Neural progenitor cell (in vitro differentiated cells): ENCODE data around the gene ALDH9A1. TPM values are rescaled to one million over a fixed set of nuclear protein-coding genes. Genes with fewer than 3 reads are reported as not detected.
"Not testable (repeated sequence)": the region's sequence is repeated elsewhere in the genome, so short reads cannot be mapped to it uniquely, and the experiment has no call there.

Source experiments
- DNase-seq: peaks from one replicate; pipeline ENCODE4 v3.0.0-alpha.2; 2016; ENCODE audit warnings: low spot score
- H2AFZ ChIP-seq: fragments of 200-600 bp; sonication (generic); replicated peaks from 2 replicates; pipeline ENCODE4 v1.6.1; 2016; ENCODE audit warnings: antibody characterized with exemption
- H3F3A ChIP-seq: fragments of 200-600 bp; sonication (generic); 2 replicates; pipeline ENCODE4 v1.6.1; 2016; ENCODE audit warnings: antibody characterized with exemption, low read depth
- H3K27ac ChIP-seq: fragments of 200-600 bp; sonication (generic); 2 replicates; pipeline ENCODE4 v1.5.1; 2016; ENCODE audit warnings: mild to moderate bottlenecking
- H3K27me3 ChIP-seq: fragments of 200-600 bp; sonication (generic); 2 replicates; pipeline ENCODE4 v1.6.1; 2016; ENCODE audit warnings: mild to moderate bottlenecking, moderate library complexity
- H3K36me3 ChIP-seq: fragments of 200-600 bp; sonication (generic); 2 replicates; pipeline ENCODE4 v1.5.1; 2016
- H3K4me1 ChIP-seq: fragments of 200-600 bp; sonication (generic); 2 replicates; pipeline ENCODE4 v1.6.1; 2016; ENCODE audit warnings: mixed run types
- H3K4me2 ChIP-seq: fragments of 200-600 bp; sonication (generic); 2 replicates; pipeline ENCODE4 v1.6.1; 2016
- H3K4me3 ChIP-seq: fragments of 200-600 bp; sonication (generic); 2 replicates; pipeline ENCODE4 v1.5.1; 2016
- H3K79me2 ChIP-seq: fragments of 200-600 bp; sonication (generic); 2 replicates; pipeline ENCODE4 v1.6.1; 2016; ENCODE audit warnings: low read depth
- H3K9ac ChIP-seq: fragments of 200-600 bp; sonication (generic); 2 replicates; pipeline ENCODE4 v1.6.1; 2016
- H3K9me3 ChIP-seq: fragments of 200-600 bp; sonication (generic); 2 replicates; pipeline ENCODE4 v1.5.1; 2016; ENCODE audit warnings: low read depth
- H4K20me1 ChIP-seq: fragments of 200-600 bp; sonication (generic); 2 replicates; pipeline ENCODE4 v1.6.1; 2016; ENCODE audit warnings: low read depth
- H3K27ac Mint-ChIP-seq: 3 replicates; pipeline ENCODE4 v1.8.0; 2021; ENCODE audit warnings: mixed read lengths
- H3K27me3 Mint-ChIP-seq: 2 replicates; pipeline ENCODE4 v1.8.0; 2022; ENCODE audit warnings: low read depth, mild to moderate bottlenecking, inconsistent platforms, moderate library complexity, mixed read lengths; ENCODE audit not compliant: insufficient read depth
- H3K36me3 Mint-ChIP-seq: 3 replicates; pipeline ENCODE4 v1.8.0; 2021; ENCODE audit warnings: mixed read lengths
- H3K4me1 Mint-ChIP-seq: 3 replicates; pipeline ENCODE4 v1.8.0; 2021; ENCODE audit warnings: mixed read lengths
- H3K4me3 Mint-ChIP-seq: 3 replicates; pipeline ENCODE4 v1.8.0; 2021; ENCODE audit warnings: mild to moderate bottlenecking, moderate library complexity, mixed read lengths
- H3K9me3 Mint-ChIP-seq: 3 replicates; pipeline ENCODE4 v1.8.0; 2020; ENCODE audit warnings: mixed read lengths
- CTCF ChIP-seq: fragments of 200-600 bp; sonication (generic); IDR thresholded peaks from 2 replicates; pipeline ENCODE4 v1.5.1; 2017; ENCODE audit warnings: antibody characterized with exemption, mild to moderate bottlenecking
- EZH2 ChIP-seq: fragments of 200-600 bp; sonication (generic); IDR thresholded peaks from 2 replicates; pipeline ENCODE4 v1.6.1; 2017; ENCODE audit warnings: antibody characterized with exemption, mild to moderate bottlenecking, moderate library complexity
- EZH2phosphoT487 ChIP-seq: fragments of 200-600 bp; sonication (generic); IDR thresholded peaks from 2 replicates; pipeline ENCODE4 v1.6.1; 2017; ENCODE audit warnings: antibody characterized with exemption
- total RNA-seq: library from RNA; depleted of rRNA; stranded (reverse); fragments of >200 nt; gene quantifications from 2 replicates; pipeline ENCODE4 v1.2.3, GENCODE V29; 2015; ENCODE audit warnings: low replicate concordance

Gene ALDH9A1
- 82.3 and 87.2 TPM in 2 replicates for total RNA-seq

GRCh38 chr1:165697881-165698760, at the start of gene ALDH9A1:
Gene ALDH9A1, minus strand, starts transcription at chr1:165698562. Its CDS starts 4 bp downstream, at chr1:165698558.
- peaks cover 7% of the 10 kb centered on the region for H3K36me3 Mint-ChIP-seq
- H3K27ac Mint-ChIP-seq, result peak within 1 kb of the TSS; percentile 96
- Histone ChIP-seq H3K27ac (peak within 1 kb of the TSS; percentile 90), H3K9ac (peak within 1 kb of the TSS; percentile 64), H3K4me2 (peak within 1 kb of the TSS; percentile 95), H3K4me1 (peaks cover 10% of the 10 kb centered on the region), H3K4me3 (peak within 1 kb of the TSS; percentile 85), H2AFZ (peak within 1 kb of the TSS; percentile 99), H3F3A (peaks cover 20% of the 10 kb centered on the region), H4K20me1 (no peaks in the 10 kb centered on the region), H3K9me3 (no peaks in the 10 kb centered on the region), H3K36me3 (no peaks in the 10 kb centered on the region), H3K27me3 (no peaks in the 10 kb centered on the region), H3K79me2 (peaks cover 44% of the 10 kb centered on the region)
- H3K9me3 Mint-ChIP-seq, result peaks cover 2% of the 10 kb centered on the region
- H3K4me3 Mint-ChIP-seq, result peak within 1 kb of the TSS; percentile 98
- peak; percentile 92 for DNase-seq
- peaks cover 11% of the 10 kb centered on the region for H3K4me1 Mint-ChIP-seq
- no peak for TF ChIP-seq EZH2phosphoT487
- TF ChIP-seq EZH2, result no peak
- peak; percentile 48 for TF ChIP-seq CTCF
- H3K27me3 Mint-ChIP-seq, result no peaks in the 10 kb centered on the region

- H3K36me3 ChIP-seq, result no peaks in the 10 kb centered on the region
- no peaks in the 10 kb centered on the region for H3K4me1 Mint-ChIP-seq
- H3F3A ChIP-seq, result no peaks in the 10 kb centered on the region
- H3K27ac ChIP-seq, result no peak overlapping the region
- peaks cover 6% of the 10 kb centered on the region for H3K36me3 Mint-ChIP-seq
- no peaks in the 10 kb centered on the region for H3K27me3 ChIP-seq
- H3K9me3 Mint-ChIP-seq, result no peaks in the 10 kb centered on the region
- H3K9me3 ChIP-seq, result no peaks in the 10 kb centered on the region
- TF ChIP-seq EZH2, result no peak
- no peak for DNase-seq
- no peak overlapping the region for H2AFZ ChIP-seq
- no peak overlapping the region for H3K4me3 Mint-ChIP-seq
- H3K4me1 ChIP-seq, result no peaks in the 10 kb centered on the region
- H3K79me2 ChIP-seq, result no peaks in the 10 kb centered on the region
- H3K27ac Mint-ChIP-seq, result no peak overlapping the region
- no peaks in the 10 kb centered on the region for H3K27me3 Mint-ChIP-seq
- no peak overlapping the region for H3K4me3 ChIP-seq
- no peak overlapping the region for H3K4me2 ChIP-seq
- H4K20me1 ChIP-seq, result no peaks in the 10 kb centered on the region
- no peak overlapping the region for H3K9ac ChIP-seq
Observed at GRCh38 chr1:165747632-165748447, 49.5 kb upstream of the ALDH9A1 start.

- not testable (repeated sequence) for H2AFZ ChIP-seq, H3K9me3 Mint-ChIP-seq
Observed at GRCh38 chr1:165744913-165745312, 46.6 kb upstream of the ALDH9A1 start.

GRCh38 chr1:165742194-165742593, 43.8 kb upstream of the ALDH9A1 start:
- H3K9me3 Mint-ChIP-seq, result no peaks in the 10 kb centered on the region
- no peak overlapping the region for H2AFZ ChIP-seq

More at GRCh38 chr1:165744913-165745312, 46.6 kb upstream of the ALDH9A1 start:
- not testable (repeated sequence) for H3F3A ChIP-seq, H3K27me3 ChIP-seq, H3K27me3 Mint-ChIP-seq, H3K4me1 Mint-ChIP-seq, H3K9ac ChIP-seq, H3K27ac Mint-ChIP-seq, H3K79me2 ChIP-seq, DNase-seq, H3K4me1 ChIP-seq, H3K4me3 ChIP-seq, H4K20me1 ChIP-seq, H3K4me2 ChIP-seq, H3K4me3 Mint-ChIP-seq, H3K27ac ChIP-seq, H3K36me3 ChIP-seq, H3K9me3 ChIP-seq
- peaks cover 18% of the 10 kb centered on the region for H3K36me3 Mint-ChIP-seq

More at GRCh38 chr1:165742194-165742593, 43.8 kb upstream of the ALDH9A1 start:
- H3K79me2 ChIP-seq, result no peaks in the 10 kb centered on the region
- no peak overlapping the region for H3K4me2 ChIP-seq
- H3K27me3 ChIP-seq, result no peaks in the 10 kb centered on the region
- H3K4me1 Mint-ChIP-seq, result no peaks in the 10 kb centered on the region
- H3K4me3 ChIP-seq, result no peak overlapping the region
- no peak overlapping the region for H3K27ac Mint-ChIP-seq
- H3K4me1 ChIP-seq, result no peaks in the 10 kb centered on the region
- H4K20me1 ChIP-seq, result no peaks in the 10 kb centered on the region
- H3K36me3 ChIP-seq, result no peaks in the 10 kb centered on the region
- no peaks in the 10 kb centered on the region for H3F3A ChIP-seq
- no peak overlapping the region for H3K27ac ChIP-seq
- H3K4me3 Mint-ChIP-seq, result no peak overlapping the region
- no peaks in the 10 kb centered on the region for H3K27me3 Mint-ChIP-seq
- TF ChIP-seq EZH2, result no peak
- no peak for TF ChIP-seq CTCF
- H3K9me3 ChIP-seq, result no peaks in the 10 kb centered on the region
- peaks cover 20% of the 10 kb centered on the region for H3K36me3 Mint-ChIP-seq
- no peak for DNase-seq
- no peak overlapping the region for H3K9ac ChIP-seq
